Prostate gland (tissue), 2 donors: Measurements from ENCODE around the gene NUP85.

ENCODE experiments used
- POLR2A ChIP-seq: fragments of 450-650 bp; IDR thresholded peaks from one replicate; pipeline ENCODE4 v1.6.1; 2016; ENCODE audit warnings: antibody characterized with exemption, mild to moderate bottlenecking
- POLR2AphosphoS5 ChIP-seq: sonication (generic); formaldehyde crosslinking; IDR thresholded peaks from one replicate; pipeline ENCODE4 v1.6.1; 2017; ENCODE audit warnings: antibody characterized with exemption
- TF ChIP-seq, protein P1 (sequence below), 4 experiments: fragments of 200-600 bp in 2 of 4; fragments of 450-650 bp in 2 of 4; sonication (generic) in 2 of 4; IDR thresholded peaks; 1 replicate in 3 of 4; 2 replicates in 1 of 4; pipeline ENCODE4 v1.5.1; 2016 to 2019; ENCODE audit warnings: antibody characterized with exemption in 4 of 4, mild to moderate bottlenecking in 2 of 4, moderate library complexity in 2 of 4

GRCh38 chr17:75207760-75208159 lies 2.3 kb downstream of the NUP85 start:
- TF ChIP-seq, protein P1, sequence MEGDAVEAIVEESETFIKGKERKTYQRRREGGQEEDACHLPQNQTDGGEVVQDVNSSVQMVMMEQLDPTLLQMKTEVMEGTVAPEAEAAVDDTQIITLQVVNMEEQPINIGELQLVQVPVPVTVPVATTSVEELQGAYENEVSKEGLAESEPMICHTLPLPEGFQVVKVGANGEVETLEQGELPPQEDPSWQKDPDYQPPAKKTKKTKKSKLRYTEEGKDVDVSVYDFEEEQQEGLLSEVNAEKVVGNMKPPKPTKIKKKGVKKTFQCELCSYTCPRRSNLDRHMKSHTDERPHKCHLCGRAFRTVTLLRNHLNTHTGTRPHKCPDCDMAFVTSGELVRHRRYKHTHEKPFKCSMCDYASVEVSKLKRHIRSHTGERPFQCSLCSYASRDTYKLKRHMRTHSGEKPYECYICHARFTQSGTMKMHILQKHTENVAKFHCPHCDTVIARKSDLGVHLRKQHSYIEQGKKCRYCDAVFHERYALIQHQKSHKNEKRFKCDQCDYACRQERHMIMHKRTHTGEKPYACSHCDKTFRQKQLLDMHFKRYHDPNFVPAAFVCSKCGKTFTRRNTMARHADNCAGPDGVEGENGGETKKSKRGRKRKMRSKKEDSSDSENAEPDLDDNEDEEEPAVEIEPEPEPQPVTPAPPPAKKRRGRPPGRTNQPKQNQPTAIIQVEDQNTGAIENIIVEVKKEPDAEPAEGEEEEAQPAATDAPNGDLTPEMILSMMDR (IDR thresholded peaks at IDR 0.05), result no peak
- no peak for TF ChIP-seq POLR2A
- TF ChIP-seq POLR2AphosphoS5, result no peak
